ENCODE data around the gene FOXL2.
A peak's percentile ranks its signal among the peaks of the same experiment; 100 is the strongest.

DNA sequence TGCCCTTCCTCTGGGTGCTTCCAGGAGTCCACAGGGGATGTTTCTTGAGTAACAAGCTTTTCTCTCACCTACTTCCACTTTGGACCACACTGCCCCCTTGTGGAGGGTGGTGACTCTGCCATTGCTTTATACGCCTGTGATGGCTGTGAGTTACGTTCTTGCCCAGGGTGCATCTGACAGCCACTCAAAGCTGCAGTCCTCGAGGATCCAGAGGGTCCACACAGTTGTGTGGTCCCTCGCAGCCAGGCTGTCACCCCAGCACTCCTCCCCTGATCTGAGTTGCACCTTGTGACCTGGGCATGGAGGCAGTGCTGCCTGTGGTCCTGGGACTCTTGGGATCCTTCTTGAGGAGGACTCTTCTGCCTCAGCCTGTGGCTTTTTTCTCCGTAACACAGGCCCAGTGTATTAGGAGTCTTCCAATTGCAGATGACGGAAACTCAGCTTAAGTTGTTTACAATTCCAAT lies 23.4 kb downstream of the FOXL2 start:
- TF ChIP-seq, protein P1, sequence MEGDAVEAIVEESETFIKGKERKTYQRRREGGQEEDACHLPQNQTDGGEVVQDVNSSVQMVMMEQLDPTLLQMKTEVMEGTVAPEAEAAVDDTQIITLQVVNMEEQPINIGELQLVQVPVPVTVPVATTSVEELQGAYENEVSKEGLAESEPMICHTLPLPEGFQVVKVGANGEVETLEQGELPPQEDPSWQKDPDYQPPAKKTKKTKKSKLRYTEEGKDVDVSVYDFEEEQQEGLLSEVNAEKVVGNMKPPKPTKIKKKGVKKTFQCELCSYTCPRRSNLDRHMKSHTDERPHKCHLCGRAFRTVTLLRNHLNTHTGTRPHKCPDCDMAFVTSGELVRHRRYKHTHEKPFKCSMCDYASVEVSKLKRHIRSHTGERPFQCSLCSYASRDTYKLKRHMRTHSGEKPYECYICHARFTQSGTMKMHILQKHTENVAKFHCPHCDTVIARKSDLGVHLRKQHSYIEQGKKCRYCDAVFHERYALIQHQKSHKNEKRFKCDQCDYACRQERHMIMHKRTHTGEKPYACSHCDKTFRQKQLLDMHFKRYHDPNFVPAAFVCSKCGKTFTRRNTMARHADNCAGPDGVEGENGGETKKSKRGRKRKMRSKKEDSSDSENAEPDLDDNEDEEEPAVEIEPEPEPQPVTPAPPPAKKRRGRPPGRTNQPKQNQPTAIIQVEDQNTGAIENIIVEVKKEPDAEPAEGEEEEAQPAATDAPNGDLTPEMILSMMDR (IDR thresholded peaks at IDR 0.05) = peak; percentile 82 to 88 (median 88)
- TF ChIP-seq POLR2A (IDR thresholded peaks at IDR 0.05) = no peak
- no peak for TF ChIP-seq POLR2AphosphoS5 (IDR thresholded peaks at IDR 0.05)
- TF ChIP-seq EP300 (IDR thresholded peaks at IDR 0.05) = no peak
